Mucosa of rectum (tissue), 2 donors: ENCODE results near the gene TP63.

Experiments
- H3K27ac ChIP-seq, 2 donors: one replicate each; pipeline ENCODE4 v1.7.0; 2013; ENCODE audit warnings: inconsistent platforms in 2 of 2, low read depth in 2 of 2, low read length in 2 of 2
- H3K27me3 ChIP-seq, 2 donors: one replicate each; pipeline ENCODE4 v1.7.0; 2013; ENCODE audit warnings: low read length in 2 of 2; ENCODE audit not compliant: control insufficient read depth in 2 of 2, insufficient read depth in 2 of 2
- H3K36me3 ChIP-seq, 2 donors: one replicate each; pipeline ENCODE4 v1.7.0; 2013; ENCODE audit warnings: low read length in 2 of 2; ENCODE audit not compliant: control insufficient read depth in 2 of 2, insufficient read depth in 2 of 2
- H3K4me1 ChIP-seq, 2 donors: one replicate each; pipeline ENCODE4 v1.7.0; 2013; ENCODE audit warnings: low read length in 2 of 2, mild to moderate bottlenecking in 1 of 2; ENCODE audit not compliant: control insufficient read depth in 2 of 2, insufficient read depth in 2 of 2
- H3K4me3 ChIP-seq, 2 donors: one replicate each; pipeline ENCODE4 v1.7.0; 2013; ENCODE audit warnings: low read length in 2 of 2
- H3K9ac ChIP-seq, 2 donors: one replicate each; pipeline ENCODE4 v1.7.0; 2013; ENCODE audit warnings: low read length in 2 of 2, low read depth in 1 of 2, mild to moderate bottlenecking in 1 of 2
- H3K9me3 ChIP-seq, 2 donors: one replicate each; pipeline ENCODE4 v1.7.0; 2013; ENCODE audit warnings: low read length in 2 of 2; ENCODE audit not compliant: control insufficient read depth in 2 of 2
- donor health status: healthy.
- donor health status: Normal muscosa, but diverticular disease.

Gene TP63

DNA sequence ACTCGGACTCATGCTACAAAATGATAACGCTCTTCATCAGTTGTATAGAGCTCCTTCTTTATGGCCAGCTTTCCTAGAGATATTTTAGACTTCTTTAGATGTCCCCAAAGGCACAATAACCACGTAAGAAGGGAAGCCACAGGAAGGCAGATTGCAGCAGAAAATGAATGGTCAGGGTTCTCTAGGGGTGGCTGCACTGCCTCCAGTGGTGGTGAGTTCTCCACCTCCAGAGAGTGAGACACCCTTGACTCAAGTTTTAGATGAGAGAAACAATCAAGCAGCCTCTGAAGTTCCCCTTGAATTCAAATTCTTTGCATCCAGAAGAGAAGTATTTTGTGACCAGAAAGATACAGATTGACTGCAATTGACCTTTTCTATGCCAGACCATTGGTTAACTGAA, 191.5 kb downstream of the TP63 start:
- Histone ChIP-seq H3K9me3 (no peaks in the 10 kb centered on the region), H3K27ac (no peak overlapping the region), H3K27me3 (no peaks in the 10 kb centered on the region), H3K4me3 (no peak overlapping the region), H3K4me1 (no peaks in the 10 kb centered on the region), H3K9ac (no peak overlapping the region), H3K36me3 (no peaks in the 10 kb centered on the region)

DNA sequence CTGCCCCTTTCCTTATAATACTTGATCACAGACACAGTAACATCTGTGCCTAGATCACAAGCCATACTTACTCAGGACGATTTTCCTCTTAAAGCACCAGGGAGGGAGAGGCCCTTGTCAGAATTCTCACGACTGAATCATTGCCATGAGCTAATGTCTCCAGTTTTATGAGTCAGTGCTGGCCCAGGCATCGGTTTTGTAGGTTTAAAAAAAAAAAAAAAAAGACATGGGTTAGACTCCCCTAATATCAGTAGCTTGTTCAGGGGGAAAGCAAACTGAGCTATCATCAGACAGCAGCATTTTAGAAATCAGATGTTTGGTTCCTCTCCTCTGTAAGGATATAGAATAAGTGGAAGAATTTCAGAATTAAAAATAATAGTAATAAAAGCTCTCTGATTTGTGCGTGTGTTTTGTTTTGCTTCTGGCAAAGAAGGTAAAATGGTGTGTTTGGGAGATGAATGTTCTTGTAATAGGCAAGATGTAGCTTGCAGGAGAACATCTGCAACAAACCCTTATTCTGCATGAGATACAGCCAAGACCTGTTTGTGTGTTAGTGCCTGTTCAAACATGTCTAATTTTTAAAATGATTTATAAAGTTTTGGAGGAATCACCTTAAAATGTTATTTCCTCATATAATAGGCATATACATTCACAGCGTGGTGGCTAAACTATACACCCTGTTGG, 193.6 kb downstream of the TP63 start:
- no peak overlapping the region for H3K27ac ChIP-seq
- H3K9me3 ChIP-seq: no peaks in the 10 kb centered on the region
- H3K9ac ChIP-seq: no peak overlapping the region
- no peaks in the 10 kb centered on the region for H3K4me1 ChIP-seq
- no peaks in the 10 kb centered on the region for H3K27me3 ChIP-seq
- no peak overlapping the region for H3K4me3 ChIP-seq
- H3K36me3 ChIP-seq: no peaks in the 10 kb centered on the region

DNA sequence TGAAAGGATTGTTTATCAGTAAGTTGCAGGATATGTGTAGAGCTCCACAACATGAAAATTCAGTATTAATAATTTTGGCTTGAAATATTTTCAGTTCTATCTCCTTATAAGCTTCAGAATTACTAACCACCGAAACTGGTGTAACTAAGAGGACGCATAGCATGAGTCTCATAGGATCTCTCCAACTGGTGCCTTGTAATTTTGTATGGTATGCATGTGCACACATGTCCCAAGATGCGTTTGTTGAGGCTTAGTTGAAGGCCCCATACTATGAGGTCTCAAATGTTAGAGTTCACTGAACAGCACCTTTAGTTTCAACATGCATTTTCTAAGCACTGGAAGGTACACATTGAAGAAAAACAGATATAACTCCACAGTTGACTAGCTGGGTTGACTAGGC, 195.4 kb downstream of the TP63 start:
- no peaks in the 10 kb centered on the region for H3K4me1 ChIP-seq
- no peak overlapping the region for H3K4me3 ChIP-seq
- H3K36me3 ChIP-seq: no peaks in the 10 kb centered on the region
- H3K9ac ChIP-seq: no peak overlapping the region
- H3K9me3 ChIP-seq: no peaks in the 10 kb centered on the region
- no peak overlapping the region for H3K27ac ChIP-seq
- H3K27me3 ChIP-seq: no peaks in the 10 kb centered on the region

DNA sequence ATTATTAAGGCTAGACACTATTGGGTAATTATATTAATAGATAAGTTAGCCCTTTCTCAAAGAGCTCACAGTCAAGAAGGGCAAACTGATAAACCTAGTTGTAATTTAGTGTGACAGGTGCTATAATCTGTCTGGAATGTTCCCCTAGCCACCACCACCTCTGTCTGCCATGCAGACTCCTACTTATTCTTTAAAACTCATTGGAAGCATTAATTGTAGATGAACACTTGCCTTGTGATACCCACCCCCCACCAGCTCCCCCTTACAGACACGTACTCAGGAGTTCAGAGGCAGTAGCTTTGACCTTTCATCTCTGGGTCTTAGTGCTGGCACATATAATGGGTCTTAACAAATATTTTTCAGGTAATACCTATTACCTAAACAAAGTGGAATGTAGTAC, 195.9 kb downstream of the TP63 start:
- H3K9ac ChIP-seq: no peak overlapping the region
- H3K4me3 ChIP-seq: no peak overlapping the region
- H3K4me1 ChIP-seq: no peaks in the 10 kb centered on the region
- H3K36me3 ChIP-seq: no peaks in the 10 kb centered on the region
- no peaks in the 10 kb centered on the region for H3K9me3 ChIP-seq
- H3K27ac ChIP-seq: no peak overlapping the region
- H3K27me3 ChIP-seq: no peaks in the 10 kb centered on the region

DNA sequence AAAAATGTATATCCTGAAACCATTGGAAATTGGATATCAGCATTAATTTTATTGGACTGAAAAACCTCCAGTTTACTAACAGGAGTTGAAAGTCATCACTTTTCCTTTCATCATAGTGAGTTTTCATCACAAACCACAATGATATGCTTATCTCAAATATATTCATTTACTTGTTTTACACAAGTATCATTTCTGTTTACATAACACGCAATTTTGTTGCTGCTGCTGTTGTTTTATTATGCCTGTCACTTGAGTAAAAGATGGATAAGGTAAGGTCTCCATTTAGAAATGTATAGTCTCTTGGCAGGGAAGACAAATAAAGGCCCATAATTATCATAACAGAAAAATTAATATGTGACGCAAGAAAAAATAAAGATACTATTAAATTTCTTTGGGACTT, 199.2 kb downstream of the TP63 start:
- Histone ChIP-seq H3K4me3 (no peak overlapping the region), H3K9me3 (no peaks in the 10 kb centered on the region), H3K9ac (no peak overlapping the region), H3K36me3 (no peaks in the 10 kb centered on the region), H3K4me1 (no peaks in the 10 kb centered on the region), H3K27ac (no peak overlapping the region), H3K27me3 (no peaks in the 10 kb centered on the region)

DNA sequence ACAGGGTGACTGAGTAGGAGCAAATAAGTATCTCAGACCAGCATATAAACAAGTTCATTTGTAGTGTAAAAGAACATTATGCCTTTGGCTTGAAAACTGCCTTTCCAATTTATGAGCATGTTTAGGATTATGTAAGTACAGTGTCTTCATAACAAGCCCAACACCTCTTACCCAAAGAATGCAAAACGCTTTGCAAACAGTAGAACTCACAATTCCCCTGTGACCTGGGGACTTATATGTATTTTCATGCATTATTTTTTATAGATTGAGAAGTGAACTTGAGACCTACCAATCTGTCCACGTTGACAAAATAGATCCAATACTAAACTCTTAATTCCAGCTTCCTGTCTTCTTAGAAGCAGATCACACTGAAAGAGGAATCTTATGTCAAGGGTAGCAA, 202.1 kb downstream of the TP63 start:
- no peak overlapping the region for H3K9ac ChIP-seq
- no peak overlapping the region for H3K27ac ChIP-seq
- H3K9me3 ChIP-seq: no peaks in the 10 kb centered on the region
- H3K36me3 ChIP-seq: no peaks in the 10 kb centered on the region
- H3K4me3 ChIP-seq: no peak overlapping the region
- H3K27me3 ChIP-seq: no peaks in the 10 kb centered on the region
- no peaks in the 10 kb centered on the region for H3K4me1 ChIP-seq

DNA sequence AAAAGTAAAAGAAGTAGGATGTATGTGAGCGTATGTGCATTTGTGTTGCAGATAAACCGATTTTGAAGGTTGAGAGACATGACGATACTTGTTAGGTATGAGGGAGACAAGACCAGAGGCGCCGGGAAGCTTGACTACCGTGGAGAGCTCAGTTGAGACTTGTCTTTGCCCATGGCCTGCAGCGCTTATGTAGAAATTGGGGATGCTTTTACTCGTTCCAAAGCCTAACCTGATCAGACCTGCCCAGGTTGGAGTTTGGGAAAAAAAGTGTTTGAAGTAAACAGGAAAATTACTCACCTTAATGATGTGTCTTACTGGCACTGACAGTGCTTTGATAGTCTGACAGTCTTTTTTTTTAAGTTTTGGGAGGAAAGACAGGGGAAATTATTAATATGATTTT, 202.8 kb downstream of the TP63 start:
- no peaks in the 10 kb centered on the region for H3K36me3 ChIP-seq
- no peak overlapping the region for H3K27ac ChIP-seq
- H3K9ac ChIP-seq: no peak overlapping the region
- no peaks in the 10 kb centered on the region for H3K27me3 ChIP-seq
- H3K4me1 ChIP-seq: no peaks in the 10 kb centered on the region
- H3K9me3 ChIP-seq: no peaks in the 10 kb centered on the region
- H3K4me3 ChIP-seq: no peak overlapping the region

DNA sequence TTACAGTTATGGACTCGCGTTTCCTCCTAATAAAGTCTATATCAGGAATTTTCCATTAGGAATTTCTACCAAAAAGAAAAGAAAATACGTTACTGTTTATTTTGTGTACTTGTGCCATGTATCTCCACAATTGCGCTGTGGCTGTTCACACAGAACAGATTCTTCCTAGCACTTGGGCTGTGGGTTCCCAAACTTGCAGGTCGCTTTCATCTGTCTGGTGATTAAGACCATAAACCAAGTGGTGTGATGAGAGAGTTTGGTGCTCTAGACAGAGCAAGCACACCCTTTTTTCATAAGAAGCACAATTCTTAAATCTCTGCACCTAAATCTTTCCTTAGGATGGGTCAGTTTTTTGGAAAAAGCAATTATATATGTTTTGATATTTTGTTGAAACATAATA, 203.3 kb downstream of the TP63 start:
- H3K4me3 ChIP-seq: no peak overlapping the region

DNA sequence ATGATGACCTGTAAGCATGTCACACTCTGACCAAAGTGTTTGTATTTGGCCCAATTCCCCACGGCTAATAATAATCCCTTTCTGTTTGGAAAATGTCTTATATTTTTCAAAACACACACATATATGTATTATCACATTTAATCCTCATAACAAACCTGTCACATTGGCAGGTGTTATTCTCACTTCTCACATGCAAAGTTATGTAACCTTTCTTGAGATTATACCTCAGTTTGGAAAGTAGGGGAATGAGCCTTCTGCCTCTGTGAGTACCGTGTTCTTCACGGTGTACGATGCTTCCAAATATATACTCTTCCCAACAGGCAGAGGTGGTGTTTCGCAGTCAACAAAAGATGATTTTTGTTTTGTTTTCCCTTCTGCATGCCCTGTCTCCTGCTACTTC, 205.6 kb downstream of the TP63 start:
- Histone ChIP-seq H3K4me1 (no peaks in the 10 kb centered on the region), H3K27ac (no peak overlapping the region)

More for the DNA sequence above, 203.3 kb downstream of the TP63 start:
- Histone ChIP-seq H3K9me3 (no peaks in the 10 kb centered on the region), H3K27me3 (no peaks in the 10 kb centered on the region), H3K36me3 (no peaks in the 10 kb centered on the region), H3K27ac (no peak overlapping the region), H3K4me1 (no peaks in the 10 kb centered on the region), H3K9ac (no peak overlapping the region)

DNA sequence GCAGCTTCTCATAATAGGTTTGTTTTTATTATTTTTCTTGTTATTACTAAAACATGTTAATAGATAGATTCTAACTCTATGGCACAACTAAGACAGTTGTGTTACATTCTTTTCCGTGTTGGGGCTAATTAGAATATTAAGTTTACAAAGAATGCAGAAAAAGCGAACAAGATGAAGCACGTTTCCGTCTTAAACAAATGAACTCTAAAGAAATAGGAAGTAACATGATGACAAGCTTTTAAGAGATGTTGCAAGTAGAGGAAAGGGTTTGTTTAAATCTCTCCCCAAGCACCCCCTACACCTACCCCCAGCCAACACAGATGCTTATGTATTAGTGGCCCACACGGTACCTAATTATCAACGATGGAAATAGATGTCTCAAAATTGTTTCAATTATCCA, 207.1 kb downstream of the TP63 start:
- no peaks in the 10 kb centered on the region for H3K27me3 ChIP-seq
- H3K27ac ChIP-seq: no peak overlapping the region

More for the DNA sequence above, 205.6 kb downstream of the TP63 start:
- no peaks in the 10 kb centered on the region for H3K27me3 ChIP-seq
- no peaks in the 10 kb centered on the region for H3K9me3 ChIP-seq
- no peak overlapping the region for H3K4me3 ChIP-seq
- no peaks in the 10 kb centered on the region for H3K36me3 ChIP-seq
- H3K9ac ChIP-seq: no peak overlapping the region

DNA sequence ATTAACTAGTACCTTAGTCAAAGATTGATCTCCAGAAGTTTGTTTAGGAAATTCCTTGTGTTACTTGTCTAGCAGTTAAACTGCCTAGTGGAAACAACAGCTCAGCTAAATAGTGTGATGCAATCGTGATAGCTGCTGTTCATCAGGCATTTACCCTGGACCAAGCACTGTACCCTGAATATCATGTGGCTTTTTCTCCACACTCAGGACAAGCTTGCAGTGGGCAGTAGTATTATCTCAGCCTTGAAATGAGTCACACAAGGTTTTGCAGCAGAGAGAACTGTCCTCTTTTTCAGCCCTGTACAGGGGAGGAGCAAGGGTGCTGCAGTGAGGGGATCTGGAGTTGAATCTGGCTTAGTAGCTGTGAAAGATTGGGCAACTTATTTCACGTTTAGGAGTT, 208.4 kb downstream of the TP63 start:
- Histone ChIP-seq H3K4me1 (no peaks in the 10 kb centered on the region), H3K36me3 (no peaks in the 10 kb centered on the region), H3K27me3 (no peaks in the 10 kb centered on the region), H3K9ac (no peak overlapping the region), H3K27ac (no peak overlapping the region), H3K4me3 (no peak overlapping the region), H3K9me3 (no peaks in the 10 kb centered on the region)

More for the DNA sequence above, 207.1 kb downstream of the TP63 start:
- Histone ChIP-seq H3K9ac (no peak overlapping the region), H3K4me1 (no peaks in the 10 kb centered on the region), H3K4me3 (no peak overlapping the region), H3K36me3 (no peaks in the 10 kb centered on the region), H3K9me3 (no peaks in the 10 kb centered on the region)
